ENCODE results near the gene LINC01488.

Gene LINC01488

DNA sequence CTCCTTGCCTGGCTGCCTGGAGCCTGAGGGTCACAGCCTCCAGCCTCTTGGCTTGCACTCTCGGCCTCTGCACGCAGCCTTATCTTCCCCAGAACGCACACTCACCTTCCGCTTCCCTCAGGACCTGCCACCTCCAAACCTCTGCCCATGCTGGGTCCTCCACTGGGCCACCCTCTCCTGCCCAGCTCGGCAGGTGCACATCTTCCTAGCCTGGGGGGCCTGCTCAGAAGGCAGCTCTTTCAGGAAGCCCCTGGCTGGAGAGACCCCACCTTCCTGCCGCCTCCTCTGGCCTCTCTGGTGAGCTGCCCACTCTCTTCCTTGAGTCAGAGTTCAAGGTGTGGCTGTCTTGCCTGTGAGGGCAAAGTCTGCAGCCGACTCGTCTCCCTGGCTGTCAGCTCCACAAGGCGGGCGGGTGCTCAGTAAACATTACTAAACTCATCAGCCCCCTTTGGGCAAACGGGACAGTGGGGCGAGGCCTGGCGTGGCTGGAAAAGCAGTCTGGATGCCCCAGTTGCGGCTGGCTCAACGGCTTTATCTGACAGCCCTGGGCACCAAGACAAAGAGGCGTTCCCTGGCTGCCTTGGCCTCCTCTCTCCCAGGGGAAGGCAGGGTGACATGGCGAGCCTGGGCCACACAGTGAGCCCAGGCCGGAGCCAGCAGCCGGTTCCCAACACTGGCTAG lies 1.7 kb upstream of the LINC01488 start:
- no peak for DNase-seq (ENCODE audit: low spot score)

DNA sequence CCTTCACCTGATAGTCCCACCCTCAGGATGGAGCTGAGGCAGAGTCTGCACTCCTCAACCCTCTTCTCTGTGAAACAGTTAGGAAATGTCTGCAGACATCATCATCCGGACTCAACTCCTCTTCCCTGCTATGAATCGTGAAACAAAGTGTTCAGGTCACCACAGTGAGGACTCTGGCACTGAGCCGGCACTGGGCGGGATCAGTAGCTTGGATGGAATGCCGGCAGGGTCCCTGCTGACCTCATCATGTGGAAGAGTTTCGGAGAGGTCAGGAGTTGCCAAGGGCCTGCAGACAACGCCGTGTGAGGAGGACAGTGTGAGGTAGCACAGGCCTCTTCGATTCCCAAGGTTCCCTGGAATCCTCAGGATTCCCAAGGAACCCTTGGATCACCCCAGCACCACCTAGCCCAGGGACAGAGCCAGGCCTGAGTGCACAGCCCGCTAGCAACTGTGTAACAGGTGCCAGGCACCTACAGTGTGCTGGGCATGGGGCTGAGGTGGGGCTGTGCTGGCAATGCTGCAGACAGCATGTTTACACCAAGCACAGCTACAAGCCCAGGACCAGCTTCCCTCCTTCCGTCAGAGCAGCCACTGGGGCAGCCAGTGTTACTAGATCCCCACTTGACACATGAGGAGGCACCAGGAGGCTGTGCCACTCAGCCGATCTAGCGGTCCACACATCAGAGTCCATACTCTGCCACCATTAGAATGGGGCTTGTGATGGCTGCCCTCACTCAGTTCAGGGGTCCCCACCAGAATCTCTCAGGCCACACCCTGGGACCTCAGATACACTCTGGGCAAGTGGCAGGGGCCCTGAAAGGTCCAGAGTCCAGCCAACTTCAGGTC lies 693 bp upstream of the LINC01488 start:
- no peak for DNase-seq (ENCODE audit: low spot score)

DNA sequence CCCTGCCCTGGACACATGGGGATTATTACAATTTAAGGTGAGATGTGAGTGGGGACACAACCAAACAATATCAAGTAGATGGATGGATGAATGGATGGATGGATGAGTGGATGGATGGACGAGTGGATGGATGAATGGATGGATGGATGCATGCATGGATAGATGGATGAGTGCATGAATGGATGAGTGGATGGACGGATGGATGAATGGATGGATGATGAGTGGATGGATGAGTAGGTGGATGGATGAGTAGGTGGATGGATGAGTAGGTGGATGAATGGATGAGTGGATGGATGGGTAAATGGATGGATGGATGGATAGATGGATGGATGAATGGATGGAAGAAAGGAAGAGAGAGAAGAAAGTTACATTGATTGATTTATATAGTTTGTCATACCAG lies 859 bp downstream of the LINC01488 start:
- DNase-seq (ENCODE audit: low spot score), result no peak

DNA sequence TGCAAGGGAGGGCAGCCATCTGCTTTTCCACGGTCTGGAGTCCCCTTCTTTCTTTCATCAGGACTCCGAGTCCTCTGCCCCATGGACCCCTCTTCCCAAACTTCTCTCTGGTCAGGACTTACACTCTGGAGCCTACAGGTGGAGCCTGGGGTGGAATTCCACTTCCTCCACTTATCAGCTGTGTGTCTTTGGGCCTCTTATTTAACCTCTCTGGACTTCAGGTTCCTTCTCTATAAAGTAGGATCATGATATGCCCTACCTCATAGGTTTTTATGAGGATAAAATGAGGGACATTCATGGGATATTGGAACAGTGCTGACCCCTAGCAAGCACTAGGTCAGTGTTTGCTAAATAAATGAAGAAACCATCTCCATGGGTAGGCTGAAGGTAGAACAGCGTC lies 1.7 kb downstream of the LINC01488 start:
- no peak for DNase-seq (ENCODE audit: low spot score)

DNA sequence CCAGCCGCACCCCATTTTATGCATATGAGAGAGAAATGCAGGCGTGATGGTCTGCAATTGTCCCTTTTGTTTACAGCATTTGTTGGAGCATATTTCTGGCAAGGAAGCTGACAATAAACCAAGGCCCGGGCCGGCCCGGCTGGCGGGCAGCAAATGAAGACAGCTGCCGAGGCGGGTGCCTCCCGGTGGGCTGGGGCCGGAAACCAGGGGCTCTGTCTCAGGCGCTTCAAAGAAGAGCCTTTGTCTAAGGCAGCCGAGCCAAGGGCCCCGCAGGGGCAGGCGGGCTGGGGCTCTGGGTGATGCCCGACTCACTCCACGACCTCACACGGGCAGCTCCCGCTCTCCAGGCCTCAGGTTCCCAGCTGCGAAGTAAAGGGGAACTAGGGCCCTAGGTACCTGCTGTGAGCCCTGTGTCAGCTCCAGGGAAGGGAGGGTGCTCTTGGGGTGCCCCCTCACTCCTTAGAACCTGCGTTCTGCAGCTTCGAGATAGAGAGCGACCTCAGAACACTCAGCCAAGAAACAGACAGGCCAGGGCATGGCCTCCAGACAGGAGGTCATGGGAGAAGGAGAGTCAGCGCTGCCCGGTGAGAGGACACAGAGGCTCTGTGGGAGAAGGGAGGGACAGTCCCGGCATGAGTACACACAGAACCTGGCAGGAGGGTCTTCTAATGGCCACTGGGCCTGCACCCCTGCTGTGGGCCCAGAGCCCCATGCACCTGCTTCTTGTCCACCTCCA lies 2.4 kb downstream of the LINC01488 start:
- DNase-seq (ENCODE audit: low spot score), result no peak

DNA sequence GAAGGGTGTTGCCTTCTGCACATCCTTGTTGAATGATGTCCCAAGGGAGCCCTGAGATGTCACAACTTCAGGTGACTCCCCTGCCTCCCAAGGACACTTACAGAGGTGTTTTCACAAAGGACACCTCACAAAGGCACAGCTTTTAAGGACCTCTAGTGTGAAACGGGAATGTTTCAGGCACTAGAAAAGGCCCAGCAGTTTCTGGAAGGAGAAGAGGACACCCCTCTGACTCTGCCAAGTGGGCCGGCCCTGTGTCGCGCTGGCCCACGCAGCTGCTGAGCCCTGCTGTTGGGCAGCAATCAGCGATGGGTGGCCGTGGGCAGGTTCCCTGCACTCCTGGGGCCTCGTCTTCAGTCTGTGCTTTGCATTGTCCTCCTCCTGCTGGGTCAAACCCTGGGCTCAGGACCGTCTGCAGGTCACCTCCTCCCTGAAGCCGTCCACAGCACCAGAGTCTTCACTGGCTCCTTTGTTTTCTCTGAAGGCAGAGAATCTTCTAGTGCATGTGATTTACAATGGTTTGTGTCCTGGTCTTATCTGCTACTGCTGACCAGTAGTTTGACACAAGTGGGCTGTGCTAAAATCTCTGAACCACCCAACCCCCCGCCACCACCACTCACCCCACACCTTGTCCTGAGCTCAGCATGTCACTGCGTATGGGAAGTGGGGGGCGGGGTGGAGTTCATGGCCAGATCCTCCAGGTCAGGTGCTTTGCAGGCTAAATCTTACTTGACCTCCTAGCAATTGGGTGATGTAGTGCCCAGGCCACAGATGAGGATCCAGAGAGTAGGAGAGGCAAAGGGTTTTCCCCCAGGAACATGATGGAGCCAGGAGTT lies 3.2 kb downstream of the LINC01488 start:
- no peak for DNase-seq (ENCODE audit: low spot score)

DNA sequence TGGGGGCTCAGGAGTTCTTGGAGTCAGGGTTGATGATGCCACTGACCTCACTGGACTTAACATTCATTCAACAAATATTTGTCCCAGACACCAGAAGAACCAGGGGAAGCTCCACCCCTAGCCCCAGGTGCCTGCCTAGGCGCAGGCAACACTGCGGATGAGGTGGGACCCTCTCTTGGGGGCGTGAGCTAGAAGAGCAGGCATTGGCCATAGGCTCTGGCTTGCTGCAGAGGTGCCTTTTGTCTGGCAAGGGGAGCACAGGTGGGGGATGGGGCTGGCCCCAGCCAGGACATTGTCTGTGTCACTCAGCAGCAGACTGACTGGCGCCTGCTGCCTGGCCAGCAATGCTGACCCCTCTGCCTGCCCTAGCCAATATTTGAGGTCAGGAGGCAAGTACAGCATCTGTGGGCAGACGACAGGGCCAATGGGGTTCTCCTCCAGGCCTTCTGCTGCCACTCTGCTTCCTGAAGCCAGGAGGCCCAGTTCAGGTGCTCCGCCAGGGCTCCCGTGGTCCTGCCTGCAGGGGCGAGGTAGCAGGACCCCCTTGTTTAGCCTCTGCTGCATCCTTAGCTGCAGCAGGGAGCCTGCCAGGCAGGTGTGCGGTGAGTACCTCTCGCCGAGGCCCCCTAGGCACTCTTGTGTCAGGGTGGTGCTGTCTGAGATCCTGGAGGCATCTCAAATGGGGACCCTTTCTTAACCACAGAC lies 4.0 kb downstream of the LINC01488 start:
- DNase-seq (ENCODE audit: low spot score), result no peak

DNA sequence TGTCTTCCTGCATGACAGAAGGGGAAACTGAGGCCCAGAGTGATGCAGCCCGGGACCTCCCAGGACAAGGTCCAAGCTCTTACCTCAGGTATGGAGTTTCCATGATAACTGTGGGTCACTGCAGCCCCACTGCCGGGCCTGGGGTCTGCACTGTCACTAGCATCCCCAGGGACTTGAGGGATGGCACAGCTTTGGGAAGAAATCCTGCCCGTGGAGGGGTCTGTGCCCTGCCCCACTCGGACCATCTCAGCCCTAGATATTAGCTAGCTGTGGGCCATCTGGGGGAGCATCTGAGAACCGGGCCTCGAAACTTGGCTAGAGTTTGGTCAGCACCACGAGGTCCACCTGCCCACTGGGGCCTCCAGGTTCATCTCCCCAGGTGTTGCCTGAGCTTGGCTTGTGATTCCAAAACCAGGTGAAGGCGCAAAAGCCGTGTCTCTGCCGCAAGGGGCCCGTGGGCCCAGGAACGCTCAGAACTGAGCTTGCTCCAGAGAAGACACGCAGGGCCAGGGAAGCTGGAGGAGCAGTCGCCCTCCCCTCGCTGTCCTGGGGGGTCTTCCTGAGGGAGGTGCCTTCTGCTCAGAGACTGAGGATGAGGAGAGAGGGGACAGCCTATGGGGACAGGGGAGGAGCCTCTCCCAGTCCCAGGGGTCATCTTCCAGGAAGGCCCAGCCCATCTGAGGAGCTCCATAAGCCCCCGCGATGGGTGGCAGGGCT lies 4.8 kb downstream of the LINC01488 start:
- DNase-seq (ENCODE audit: low spot score), result no peak

DNA sequence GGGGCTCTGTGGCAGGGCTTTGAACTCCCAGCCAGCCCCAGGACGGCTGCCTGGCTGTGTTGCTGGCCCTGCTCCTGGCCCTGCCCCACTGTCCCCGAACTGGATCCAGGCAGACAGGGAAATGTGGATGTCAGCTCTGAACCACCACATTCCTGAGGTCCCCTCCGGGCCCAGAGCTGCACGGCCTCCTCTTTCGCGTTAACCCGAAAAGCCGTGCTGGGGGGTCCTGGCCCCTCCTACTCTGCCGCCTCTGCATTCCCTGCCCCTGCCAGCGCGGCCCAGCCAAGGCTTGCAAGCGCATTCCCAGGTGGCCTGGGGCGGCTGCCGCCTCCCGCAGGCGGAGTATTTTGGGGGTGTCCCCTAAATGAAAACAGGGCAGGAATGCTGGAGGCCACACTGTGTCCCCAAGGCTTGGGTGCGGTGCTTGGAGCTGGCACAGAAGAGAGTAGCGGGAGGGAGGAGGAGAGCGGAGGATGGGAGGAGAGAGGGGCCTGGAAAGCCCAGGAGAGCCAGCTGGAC lies 5.4 kb downstream of the LINC01488 start:
- no peak for DNase-seq (ENCODE audit: low spot score)

DNA sequence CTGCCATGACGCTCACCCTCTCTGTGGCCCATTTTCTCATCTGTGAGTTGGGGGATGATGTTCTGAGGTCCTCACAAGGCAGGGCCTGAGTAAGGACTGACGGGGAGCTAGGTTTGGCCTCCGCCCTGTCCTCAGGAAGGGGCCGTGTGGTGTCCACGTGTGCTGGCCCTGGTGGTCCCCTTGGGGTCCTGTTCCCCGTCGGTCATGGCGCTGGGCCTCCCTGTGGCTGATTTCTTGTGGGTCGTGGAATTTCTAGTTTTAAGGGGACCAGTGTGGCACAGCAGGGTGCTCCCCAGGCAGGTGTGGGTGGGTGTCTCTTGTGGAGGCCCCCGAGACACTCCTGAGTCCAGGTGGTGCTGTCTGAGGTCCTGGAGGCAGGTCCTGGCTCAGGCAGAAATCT lies 5.9 kb downstream of the LINC01488 start:
- no peak for DNase-seq (ENCODE audit: low spot score)

DNA sequence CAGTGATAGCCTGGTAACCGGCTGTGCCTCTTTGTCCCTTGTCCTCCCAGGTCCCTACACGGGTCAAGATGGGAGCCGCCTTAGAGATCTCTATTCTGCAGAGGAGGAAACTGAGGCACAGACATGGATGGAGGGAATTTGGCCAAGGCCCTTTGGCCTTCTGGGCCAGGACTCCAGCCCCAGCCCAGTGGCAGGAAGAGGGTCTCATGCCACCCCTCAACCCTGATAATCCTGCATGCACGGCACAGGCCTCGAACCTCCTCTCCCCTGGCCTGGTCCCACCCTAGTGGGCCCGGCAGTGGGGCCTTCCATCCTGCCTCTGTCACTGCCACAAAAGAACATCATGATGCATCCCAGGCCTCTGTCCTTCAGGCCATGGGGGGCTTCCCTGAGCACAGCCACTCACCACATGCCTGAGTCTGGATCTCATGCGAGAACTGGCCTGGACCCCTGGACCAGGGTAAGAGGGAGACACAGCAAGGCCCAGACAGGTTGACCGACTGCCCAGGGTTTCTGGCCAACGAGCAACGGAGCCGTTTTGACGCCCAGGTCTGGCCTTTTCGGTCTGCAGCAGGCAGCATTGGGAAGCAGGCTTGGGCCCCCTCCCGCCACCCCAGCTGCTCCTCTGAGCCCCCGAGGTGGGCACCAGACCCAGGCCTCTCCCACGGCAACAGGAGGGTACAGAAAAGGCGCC lies 6.5 kb downstream of the LINC01488 start:
- DNase-seq (ENCODE audit: low spot score), result no peak

DNA sequence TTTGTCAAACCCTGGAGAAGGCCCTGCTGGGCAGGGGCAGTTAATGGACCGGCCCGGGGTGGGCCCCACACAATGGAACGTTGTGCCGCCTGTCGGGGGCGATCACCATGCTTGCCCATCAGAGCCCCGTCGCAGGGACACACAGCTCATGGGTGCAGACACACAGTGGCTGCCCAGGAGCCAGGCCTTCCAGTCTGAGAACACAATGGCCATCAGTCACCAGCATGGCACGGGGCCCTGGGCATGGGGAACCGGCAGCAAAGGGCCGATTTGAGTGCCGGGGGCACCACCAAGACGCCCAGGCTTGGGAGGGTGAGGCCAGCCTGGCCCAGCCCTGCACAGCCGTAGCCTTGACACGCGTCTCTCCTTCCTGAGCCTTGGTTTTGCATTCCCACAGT lies 7.1 kb downstream of the LINC01488 start:
- DNase-seq (ENCODE audit: low spot score), result no peak

DNA sequence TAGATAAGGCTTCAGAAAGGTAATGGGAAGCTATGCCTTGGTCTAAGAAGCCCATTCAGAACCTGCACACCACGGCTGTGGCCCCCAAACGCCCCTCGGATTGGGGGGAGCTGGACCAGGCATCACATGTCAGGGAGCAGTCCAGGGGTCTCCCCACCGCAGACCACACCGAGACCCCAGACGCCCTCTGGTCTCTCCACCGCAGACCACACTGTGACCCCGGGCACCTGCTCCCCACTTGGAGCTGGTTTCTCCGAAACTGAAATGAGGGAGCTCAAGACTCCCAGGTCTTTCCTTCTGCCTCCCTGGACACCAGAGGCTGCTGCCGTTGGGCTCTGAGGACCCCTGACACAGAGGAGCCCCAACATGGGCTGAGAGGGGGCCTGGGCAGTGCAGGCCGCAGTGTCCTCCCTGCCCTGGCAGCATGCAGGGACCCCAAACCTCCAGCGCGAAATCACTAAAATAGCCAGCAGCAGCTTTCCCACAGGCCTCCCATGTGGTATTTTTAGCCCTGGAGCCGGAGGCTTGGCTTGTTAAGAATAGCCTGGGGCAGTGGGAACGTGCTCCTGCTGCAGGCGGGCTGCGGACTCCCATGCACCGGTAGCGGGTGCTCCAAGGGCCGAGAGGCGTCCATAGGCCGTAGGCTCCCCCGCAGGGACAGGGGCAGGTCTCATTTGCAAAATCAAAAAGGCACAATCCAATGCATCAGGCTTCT lies 7.7 kb downstream of the LINC01488 start:
- DNase-seq (ENCODE audit: low spot score), result no peak

DNA sequence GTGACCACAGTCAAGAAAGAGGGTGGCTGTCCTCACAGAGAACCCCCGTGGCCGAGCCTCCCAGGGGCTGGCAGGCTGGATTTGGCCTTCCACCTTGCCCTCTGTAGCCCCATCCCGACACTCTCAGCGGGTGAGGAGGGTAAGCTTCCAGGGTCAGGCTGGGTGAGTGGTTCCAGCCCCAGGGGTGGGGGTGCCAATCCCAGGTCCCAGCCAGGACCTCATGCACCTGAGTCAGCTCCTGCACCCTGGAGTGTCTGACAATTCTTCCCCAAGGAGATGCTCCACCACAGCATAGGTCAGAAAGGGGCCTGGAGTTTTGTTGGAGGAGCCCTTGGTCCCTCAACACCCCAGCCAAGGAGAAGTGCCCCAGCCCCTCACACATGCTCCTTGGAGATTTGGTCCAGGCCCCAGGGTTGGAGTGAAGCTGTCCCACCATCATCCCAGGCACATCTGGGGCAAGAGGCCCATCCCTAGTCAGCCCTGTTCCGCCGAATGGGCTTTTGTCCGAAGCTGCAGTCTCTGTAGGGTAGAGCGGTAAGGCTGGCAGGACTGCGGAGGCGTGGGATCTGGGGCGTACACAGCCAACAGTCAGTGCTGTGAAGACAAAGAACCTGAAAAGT lies 8.4 kb downstream of the LINC01488 start:
- DNase-seq (ENCODE audit: low spot score), result no peak

DNA sequence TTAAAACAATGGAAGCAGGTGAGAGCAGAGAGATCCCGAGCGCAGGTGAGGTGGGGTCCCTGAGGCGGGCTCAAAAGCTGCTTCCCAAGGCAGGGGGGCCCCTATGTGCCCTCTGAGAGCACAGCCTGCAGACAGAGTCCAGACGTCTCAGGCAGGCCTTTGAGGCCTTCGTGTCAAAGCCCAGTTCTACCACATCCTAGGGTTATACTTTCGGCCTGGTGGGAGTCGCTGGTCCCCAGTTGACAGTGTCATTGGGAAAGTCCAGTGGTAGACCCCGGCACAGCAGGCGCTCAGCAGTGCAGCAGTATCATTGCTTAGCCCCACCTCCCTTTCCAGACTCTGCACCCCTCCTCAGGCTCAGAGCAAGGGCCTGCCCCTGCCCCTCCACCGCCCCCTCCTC lies 9.1 kb downstream of the LINC01488 start:
- no peak for DNase-seq (ENCODE audit: low spot score)

DNA sequence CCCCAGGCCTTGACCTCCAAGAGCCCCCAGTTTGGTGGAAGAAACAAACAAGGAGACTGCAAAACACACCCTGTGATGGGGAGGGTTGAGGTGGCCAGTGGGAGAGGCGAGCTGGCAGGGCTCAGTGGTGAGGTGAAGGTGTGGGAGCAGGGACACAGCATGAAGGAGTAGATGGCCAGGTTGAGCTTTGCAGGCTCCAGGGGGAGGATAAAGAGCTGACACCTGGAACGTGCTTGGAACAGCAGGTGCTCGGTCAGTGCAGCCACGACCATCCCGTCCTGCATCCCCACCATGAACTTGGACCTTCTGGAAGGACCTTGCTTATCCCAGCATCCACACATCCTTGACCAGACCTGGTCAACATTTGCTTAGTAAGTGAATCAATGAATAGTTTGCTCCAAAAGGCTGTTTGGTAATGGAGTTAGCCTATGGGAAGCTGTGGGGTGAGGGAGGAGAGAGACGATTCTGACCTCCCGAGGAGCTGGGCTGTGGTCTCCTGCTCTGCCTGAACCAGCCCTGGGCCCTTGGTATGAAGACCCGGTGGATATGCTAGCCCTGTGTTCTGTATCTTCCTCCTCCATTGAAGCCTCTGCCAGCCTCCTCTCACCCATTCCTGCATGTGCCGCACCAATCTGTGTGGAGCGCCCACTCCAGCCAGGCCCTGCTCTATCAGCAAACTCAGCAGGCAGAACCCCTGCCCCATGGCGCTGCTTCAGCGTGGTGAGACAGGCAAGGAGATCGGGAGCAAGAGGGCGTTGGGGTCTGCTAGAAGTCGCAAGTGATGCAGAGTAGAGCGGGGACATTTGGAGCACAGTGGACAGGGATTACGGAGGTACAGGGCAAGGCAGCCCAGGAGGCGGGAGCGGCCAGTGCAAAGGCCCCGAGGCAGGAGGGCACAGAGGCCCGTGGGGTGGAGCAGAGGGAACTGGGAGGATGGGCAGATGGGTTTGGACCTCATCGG lies 9.9 kb downstream of the LINC01488 start:
- no peak for DNase-seq (ENCODE audit: low spot score)

DNA sequence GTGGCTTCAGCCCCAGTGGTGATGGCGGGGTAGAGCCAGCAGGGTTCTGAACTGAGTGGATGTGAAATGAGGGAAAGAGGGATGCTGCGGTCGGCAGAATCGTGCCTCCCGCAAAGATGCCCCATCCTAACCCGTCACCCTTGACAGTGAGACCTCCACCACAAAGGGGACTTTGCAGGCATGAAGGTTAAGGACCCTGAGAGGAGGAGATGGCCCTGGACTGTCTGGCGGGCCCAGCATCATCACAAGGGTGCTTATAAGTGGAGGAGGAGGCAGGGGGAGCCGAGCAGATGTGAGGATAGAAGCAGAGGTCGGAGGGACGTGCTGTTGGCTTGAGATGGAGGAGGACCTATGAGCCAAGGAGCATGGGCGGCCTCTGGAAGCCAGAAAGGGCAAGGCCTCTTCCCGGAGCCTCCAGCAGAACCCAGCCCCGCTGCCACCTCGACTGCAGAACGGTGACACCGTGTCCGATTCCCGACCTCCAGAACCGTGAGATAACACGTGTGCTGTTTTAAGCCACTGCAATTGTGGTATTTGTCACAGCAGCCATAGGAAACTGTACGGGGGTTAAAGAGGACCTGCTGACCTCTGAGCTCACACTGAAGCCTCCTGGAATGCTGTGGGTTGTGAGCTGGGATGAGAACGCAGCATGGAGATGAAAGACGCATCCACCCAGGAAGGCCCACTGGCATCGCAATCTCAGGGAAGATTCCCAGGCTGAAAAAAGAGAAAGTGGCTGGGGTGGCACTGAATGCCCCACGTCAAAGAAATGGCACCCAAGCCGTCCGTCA lies 10.9 kb downstream of the LINC01488 start:
- no peak for DNase-seq (ENCODE audit: low spot score)

Measured in activated CD4-positive, alpha-beta T cell treated with anti-CD3 and anti-CD28 coated beads, Interleukin-2, Interleukin-4, amounts not matched to agents 100 ng/mL and 50 ng/mL, durations not matched to agents 16 hours and 8 hours (primary cell).